Fibroblast of lung (primary cell): ENCODE results near the gene CFAP91.

ENCODE experiments used
- CTCF ChIP-seq, 2 donors: IDR thresholded peaks in 1 of 2; conservative IDR thresholded peaks in 1 of 2; 1 replicate in 1 of 2; 2 replicates in 1 of 2; pipeline ENCODE4 v1.5.1; 2011 to 2012; ENCODE audit warnings: low read length in 2 of 2, control low read depth in 1 of 2, inconsistent platforms in 1 of 2, low read depth in 1 of 2, mild to moderate bottlenecking in 1 of 2
- EZH2 ChIP-seq: IDR thresholded peaks from 2 replicates; pipeline ENCODE4 v1.5.1; 2012; ENCODE audit warnings: low read length, control low read depth, mild to moderate bottlenecking; ENCODE audit errors: missing control alignments

- TF ChIP-seq CTCF (conservative IDR thresholded peaks at IDR 0.05 in 1 of 2, IDR thresholded peaks at IDR 0.05 in 1 of 2; ENCODE audit: low read depth in 1 of 2, low read length in 2 of 2) (no peak), EZH2 (no peak)
Measured at GRCh38 chr3:119683421-119683820, 19.4 kb upstream of the CFAP91 start.
